HepG2 (cell line): Measurements from ENCODE around the gene MAFB. TPM values are rescaled to one million over a fixed set of nuclear protein-coding genes. Genes with fewer than 3 reads are reported as not detected.
A peak's percentile ranks its signal among the peaks of the same experiment; 100 is the strongest.

Source experiments
- ATAC-seq: fragments of 200-7000 bp; cut with Tn5 transposase; 3 replicates; pipeline ENCODE4 v1.9.1; 2020; ENCODE audit warnings: mild to moderate bottlenecking, moderate library complexity
- BruUV-seq: library from RNA; stranded (reverse); fragments of 400-500 nt; replicated peaks from 2 replicates; lab custom pipeline; 2021; lab: Mats Ljungman, UMichigan
- CTCF ChIA-PET: fragments of 300-600 bp; formaldehyde crosslinking; extraction: SDS; loops from one replicate; lab custom pipeline; 2021; ENCODE audit warnings: low total read pairs, inconsistent platforms, low intra/inter-chr PET ratio; lab: Yijun Ruan, JAX
- POLR2A ChIA-PET: fragments of 350-600 bp; sonication (Branson Sonifier 250); formaldehyde crosslinking; loops from one replicate; lab custom pipeline; 2020; ENCODE audit warnings: antibody characterized with exemption, inconsistent platforms; lab: Yijun Ruan, JAX
- DNase-seq: peaks from one replicate; pipeline ENCODE4 v3.0.0-alpha.2; 2015; ENCODE audit warnings: low spot score
- FAIRE-seq: peaks from 3 replicates; lab custom pipeline; 2011; peaks lifted over from hg19 to GRCh38; lab: Jason Lieb, UNC
- H2AFZ ChIP-seq: one replicate; pipeline ENCODE4 v1.6.1; 2011; ENCODE audit warnings: low read length, inconsistent platforms
- H3K27ac ChIP-seq: fragments of 300-600 bp; 3 replicates; pipeline ENCODE4 v1.8.0; 2011; ENCODE audit warnings: mixed run types, mild to moderate bottlenecking, mixed read lengths, low read length, inconsistent platforms; ENCODE audit not compliant: insufficient read depth; ENCODE audit errors: extremely low read length
- H3K27me3 ChIP-seq, 2 experiments: fragments of 200-600 bp in 1 of 2; 2 replicates in 1 of 2; 3 replicates in 1 of 2; pipeline versions ENCODE4 v1.6.0 to v1.8.0; 2011; ENCODE audit warnings: low read length in 2 of 2, mild to moderate bottlenecking in 2 of 2, moderate library complexity in 2 of 2, inconsistent platforms in 1 of 2; ENCODE audit not compliant: insufficient read depth in 2 of 2, control insufficient read depth in 1 of 2
- H3K36me3 ChIP-seq, 2 experiments: fragments of 200-600 bp in 1 of 2; replicated peaks in 1 of 2; 2 replicates in 1 of 2; 3 replicates in 1 of 2; pipeline versions ENCODE4 v1.5.1 to v1.8.0; 2011; ENCODE audit warnings: low read length in 2 of 2, inconsistent platforms in 1 of 2; ENCODE audit not compliant: insufficient read depth in 2 of 2, control insufficient read depth in 1 of 2
- H3K4me1 ChIP-seq: 2 replicates; pipeline ENCODE4 v1.5.1; 2012; ENCODE audit warnings: low read length, inconsistent platforms; ENCODE audit not compliant: insufficient read depth
- H3K4me2 ChIP-seq: 2 replicates; pipeline ENCODE4 v1.6.0; 2011; ENCODE audit warnings: low read depth, low read length, inconsistent platforms
- H3K4me3 ChIP-seq, 3 experiments: fragments of 200-600 bp in 1 of 3; sonication (generic), shearing (Covaris generic) in 1 of 3; replicated peaks in 1 of 3; 2 replicates each; pipeline ENCODE4 v1.5.1; 2011 to 2016; ENCODE audit warnings: low read length in 3 of 3, inconsistent platforms in 2 of 3, low read depth in 2 of 3, mild to moderate bottlenecking in 2 of 3, control low read depth in 1 of 3, mixed read lengths in 1 of 3; ENCODE audit not compliant: insufficient read depth in 1 of 3
- H3K79me2 ChIP-seq: one replicate; pipeline ENCODE4 v1.6.1; 2011; ENCODE audit warnings: low read length, inconsistent platforms; ENCODE audit not compliant: insufficient read depth
- H3K9ac ChIP-seq: 2 replicates; pipeline ENCODE4 v1.6.0; 2011; ENCODE audit warnings: mild to moderate bottlenecking, low read depth, low read length, inconsistent platforms; ENCODE audit not compliant: insufficient read depth
- H3K9me3 ChIP-seq: 2 replicates; pipeline ENCODE4 v1.5.1; 2012; ENCODE audit warnings: mild to moderate bottlenecking, low read length
- H4K20me1 ChIP-seq: 2 replicates; pipeline ENCODE4 v1.6.0; 2011; ENCODE audit warnings: inconsistent platforms, mild to moderate bottlenecking, low read length, moderate library complexity; ENCODE audit not compliant: insufficient read depth
- ZBTB25 ChIP-seq: IDR thresholded peaks from 2 replicates; pipeline ENCODE4 v1.6.1; 2018; ENCODE audit warnings: missing genetic modification reagents
- WGBS: methylation state at CpG from one replicate; pipeline ENCODE4 v1.1.6; 2017; ENCODE audit warnings: low lambda C conversion rate; 5-methylcytosine and 5-hydroxymethylcytosine counted together
- in situ Hi-C: cut with HindIII; loops from 2 replicates; pipeline ENCODE4 v1.10.0; 2017; ENCODE audit warnings: low pct_unique_long_range_greater_than_20kb; ENCODE audit not compliant: extremely low pct_ligation_motif_present
- intact Hi-C: fragments of 100-400 bp; cut with micrococcal nuclease; formaldehyde crosslinking; loops from one replicate; pipeline ENCODE4 v1.10.0; 2022; ENCODE audit not compliant: unreplicated experiment
- polyA plus RNA-seq, 8 experiments: library from polyadenylated mRNA; depleted of rRNA in 3 of 8; stranded (reverse) in 7 of 8; unstranded in 1 of 8; fragments of >200 nt; fragmentation: Illumina TruSeq in 4 of 8; extraction: Trizol in 4 of 8; gene quantifications; 2 replicates each; pipeline versions ENCODE4 v1.2.1 to v1.2.3, GENCODE V29; 2011 to 2016; ENCODE audit warnings: low read depth in 4 of 8, missing spikeins in 1 of 8, mixed read lengths in 1 of 8; ENCODE audit not compliant: insufficient read depth in 1 of 8
- total RNA-seq, 5 experiments: library from RNA; depleted of rRNA; stranded (reverse); fragments of >200 nt; fragmentation: Illumina TruSeq; extraction: Trizol; gene quantifications; 2 replicates each; pipeline ENCODE4 v1.2.3, GENCODE V29; 2016; ENCODE audit warnings: low read depth in 1 of 5
- TF ChIP-seq, protein P1 (sequence below): sonication (generic); formaldehyde crosslinking; IDR thresholded peaks from 2 replicates; pipeline ENCODE4 v1.8.0; 2022; ENCODE audit warnings: mild to moderate bottlenecking, missing genetic modification reagents, moderate library complexity

The MAFB gene
- total and polyA plus RNA-seq, 2 of the 13 experiments (the other 11 are each of a cell fraction or from before 2014, with no cell fraction given) = 0.08 to 0.11 TPM

GRCh38 chr20:40690836-40691565 lies 2.0 kb upstream of the MAFB start:
- intact Hi-C loops = loop anchor here (1.0 to 10.0 kb wide), 5 partner anchors 23 to 1576 kb away; no protein-coding TSS in a partner anchor
- H3K27me3 ChIP-seq = peaks cover 11 to 46% of the 10 kb centered on the region in 2 experiments; a peak in 4 of 5 replicates
- WGBS = 71% methylated on average over 40 of the region's 45 CpGs
- H3K9me3 ChIP-seq = no peaks in the 10 kb centered on the region
- H3K36me3 ChIP-seq = no peaks in the 10 kb centered on the region
- ATAC-seq (no peak), DNase-seq (no peak), FAIRE-seq (no peak)
- peaks cover 13% of the 10 kb centered on the region; the same call in 1 of the 2 replicates for H3K4me1 ChIP-seq
- in situ Hi-C loops = loop anchor here (5.0 to 10.0 kb wide), 2 partner anchors 429 to 1416 kb away; no protein-coding TSS in a partner anchor
- H3K27ac ChIP-seq = no peak overlapping the region
- POLR2A ChIA-PET = no interaction called here
- H3K4me2 ChIP-seq = no peak overlapping the region
- TF ChIP-seq ZBTB25 (CRISPR knock-in tag) = no peak
- TF ChIP-seq, protein P1, sequence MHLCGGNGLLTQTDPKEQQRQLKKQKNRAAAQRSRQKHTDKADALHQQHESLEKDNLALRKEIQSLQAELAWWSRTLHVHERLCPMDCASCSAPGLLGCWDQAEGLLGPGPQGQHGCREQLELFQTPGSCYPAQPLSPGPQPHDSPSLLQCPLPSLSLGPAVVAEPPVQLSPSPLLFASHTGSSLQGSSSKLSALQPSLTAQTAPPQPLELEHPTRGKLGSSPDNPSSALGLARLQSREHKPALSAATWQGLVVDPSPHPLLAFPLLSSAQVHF = 0 out of 2 replicates have a peak, but pooled peaks have one; percentile 7
- CTCF ChIA-PET = interaction anchor here (0.7 to 2.5 kb wide), 3 partner anchors 425 to 1422 kb away, joined by 3 to 22 read pairs (median 5); no protein-coding TSS in a partner anchor
- H3K79me2 ChIP-seq = no peaks in the 10 kb centered on the region
- no peak overlapping the region for H2AFZ ChIP-seq
- H3K4me3 ChIP-seq = no peak overlapping the region
- no peaks in the 10 kb centered on the region; the same call in 1 of the 2 replicates for H4K20me1 ChIP-seq
- no TSS peak for BruUV-seq
- no peak overlapping the region for H3K9ac ChIP-seq
